Measurements from ENCODE around the gene NF1.
A peak's percentile ranks its signal among the peaks of the same experiment; 100 is the strongest.

The NF1 gene

DNA sequence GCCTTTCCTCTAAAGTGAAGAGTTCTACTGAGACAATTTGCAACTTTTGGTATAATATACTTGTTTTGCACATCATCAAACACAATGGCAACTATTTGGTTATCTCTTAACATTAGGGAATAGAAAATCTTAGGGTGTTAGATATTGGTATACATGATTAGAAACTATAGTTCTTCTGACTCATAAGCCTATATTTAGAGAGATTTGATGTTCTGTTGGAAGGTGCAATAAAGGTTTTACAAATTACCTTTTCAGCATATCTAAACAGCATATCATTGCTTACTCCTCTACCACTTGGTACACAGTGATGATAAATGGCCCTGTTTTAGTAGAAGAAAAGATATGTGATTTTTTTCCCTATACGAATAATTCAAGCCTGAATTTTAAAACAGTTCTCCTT lies 212.9 kb downstream of the NF1 start:
- peak overlapping the region; percentile 100 for H3K27ac ChIP-seq (ENCODE audit: low read depth, low read length)

DNA sequence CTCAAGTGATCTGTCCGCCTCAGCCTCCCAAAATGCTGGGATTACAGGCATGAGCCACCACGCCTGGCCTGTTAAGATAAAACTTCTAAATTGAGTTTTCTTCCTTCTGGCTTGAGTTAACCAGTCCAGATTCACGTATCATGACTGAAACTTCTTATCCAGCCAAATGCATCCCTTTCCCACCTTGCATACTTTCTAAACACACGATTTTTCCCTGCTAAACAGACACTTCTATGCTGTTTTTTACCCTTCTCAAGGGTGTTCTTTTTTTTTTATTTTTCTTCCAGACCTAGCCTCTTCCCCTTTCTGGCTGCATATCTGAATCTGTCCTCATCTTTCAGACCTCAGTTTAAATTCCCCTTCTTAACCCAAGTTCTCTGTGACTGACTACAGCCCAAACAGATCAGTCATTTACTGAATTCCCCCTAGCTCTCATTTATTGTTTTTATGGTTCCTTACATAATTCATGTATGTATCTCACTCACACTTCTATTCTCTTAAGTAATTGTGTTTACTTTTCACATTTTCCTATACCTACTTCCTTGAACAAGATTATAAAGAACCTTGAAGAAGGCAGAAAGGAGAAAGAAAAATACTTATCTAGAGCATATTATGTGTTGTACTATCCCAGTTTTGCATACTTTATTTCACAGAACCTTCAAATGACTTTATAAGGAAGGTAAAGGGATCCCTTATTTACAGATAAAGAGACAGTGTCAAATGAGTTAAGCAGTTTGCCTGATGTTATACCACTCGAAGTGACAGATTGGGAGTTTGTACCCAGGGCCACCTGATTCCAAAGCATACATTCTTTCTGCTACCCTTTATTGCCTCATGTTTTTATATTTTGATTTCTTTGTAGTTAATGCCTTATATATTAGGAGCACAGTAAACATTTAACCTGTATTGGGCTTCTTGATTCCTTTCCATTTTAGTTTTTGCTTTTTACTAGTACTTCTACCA lies 213.9 kb downstream of the NF1 start:
- peak overlapping the region; percentile 72 for H3K9ac ChIP-seq (ENCODE audit: low read length)
- peak overlapping the region; percentile 100 for H3K27ac ChIP-seq (ENCODE audit: low read depth, low read length)
- H3K36me3 ChIP-seq (ENCODE audit: low read length), result peaks cover 32% of the 10 kb centered on the region
- H3K4me2 ChIP-seq (ENCODE audit: low read depth, low read length, poor library complexity, severe bottlenecking), result peak overlapping the region; percentile 100
- peaks cover 68% of the 10 kb centered on the region for H3F3A ChIP-seq (ENCODE audit: insufficient read depth)
- TF ChIP-seq EZH2phosphoT487 (conservative IDR thresholded peaks at IDR 0.05; ENCODE audit: low read length) (no peak), CTCF (IDR thresholded peaks at IDR 0.05; ENCODE audit: insufficient read depth, low read length, poor library complexity, severe bottlenecking) (no peak)
- H4K20me1 ChIP-seq (ENCODE audit: low read depth, low read length), result no peaks in the 10 kb centered on the region
- no peaks in the 10 kb centered on the region for H3K9me2 ChIP-seq (replicated peaks; ENCODE audit: insufficient read depth, low read length)
- H3K4me3 ChIP-seq (ENCODE audit: insufficient read depth, low read length, poor library complexity, severe bottlenecking), result peak overlapping the region; percentile 80
- no peaks in the 10 kb centered on the region for H3K27me3 ChIP-seq (ENCODE audit: low read length)
- H3K9me3 ChIP-seq (ENCODE audit: insufficient read depth, low read length), result no peaks in the 10 kb centered on the region
- peaks cover 83% of the 10 kb centered on the region for H3K79me2 ChIP-seq (ENCODE audit: insufficient read depth, low read length)
- no peak overlapping the region for H2AFZ ChIP-seq (ENCODE audit: low read depth, low read length, severe bottlenecking)

More for the DNA sequence above, 212.9 kb downstream of the NF1 start:
- H3K27me3 ChIP-seq (ENCODE audit: low read length), result no peaks in the 10 kb centered on the region
- H2AFZ ChIP-seq (ENCODE audit: low read depth, low read length, severe bottlenecking), result no peak overlapping the region
- TF ChIP-seq EZH2phosphoT487 (conservative IDR thresholded peaks at IDR 0.05; ENCODE audit: low read length), result no peak
- TF ChIP-seq CTCF (IDR thresholded peaks at IDR 0.05; ENCODE audit: insufficient read depth, low read length, poor library complexity, severe bottlenecking), result no peak
- H3F3A ChIP-seq (ENCODE audit: insufficient read depth), result peaks cover 65% of the 10 kb centered on the region
- H3K9ac ChIP-seq (ENCODE audit: low read length), result peak overlapping the region; percentile 72
- H3K79me2 ChIP-seq (ENCODE audit: insufficient read depth, low read length), result peaks cover 75% of the 10 kb centered on the region
- peaks cover 41% of the 10 kb centered on the region for H3K36me3 ChIP-seq (ENCODE audit: low read length)
- no peaks in the 10 kb centered on the region for H3K9me3 ChIP-seq (ENCODE audit: insufficient read depth, low read length)
- peak overlapping the region; percentile 5 for H3K4me3 ChIP-seq (ENCODE audit: insufficient read depth, low read length, poor library complexity, severe bottlenecking)
- no peaks in the 10 kb centered on the region for H4K20me1 ChIP-seq (ENCODE audit: low read depth, low read length)
- no peaks in the 10 kb centered on the region for H3K9me2 ChIP-seq (replicated peaks; ENCODE audit: insufficient read depth, low read length)
- H3K4me2 ChIP-seq (ENCODE audit: low read depth, low read length, poor library complexity, severe bottlenecking), result peak overlapping the region; percentile 100

DNA sequence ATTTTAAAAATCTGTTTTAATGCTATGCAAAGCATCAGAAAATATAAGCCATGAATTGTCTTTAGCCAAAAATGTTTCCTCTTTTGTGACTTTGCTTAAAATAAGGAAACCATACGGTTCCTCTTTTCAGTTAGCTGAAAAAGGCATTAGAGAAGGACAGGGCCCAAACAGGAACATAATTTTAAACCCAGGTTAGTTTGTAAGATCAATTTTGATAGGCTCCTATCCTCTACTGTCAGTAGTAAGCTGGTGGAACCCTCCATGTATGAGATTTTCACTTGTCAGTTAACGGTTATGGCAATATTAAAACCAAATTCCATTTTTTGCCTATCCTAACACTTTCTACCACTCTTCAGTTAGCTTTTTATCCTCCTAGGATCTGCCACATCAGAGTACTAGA lies 214.8 kb downstream of the NF1 start:
- peak overlapping the region; percentile 100 for H3K27ac ChIP-seq (ENCODE audit: low read depth, low read length)

More for the DNA sequence above, 214.8 kb downstream of the NF1 start:
- no peaks in the 10 kb centered on the region for H3K9me3 ChIP-seq (ENCODE audit: insufficient read depth, low read length)
- peaks cover 84% of the 10 kb centered on the region for H3K79me2 ChIP-seq (ENCODE audit: insufficient read depth, low read length)
- peak overlapping the region; percentile 80 for H3K4me3 ChIP-seq (ENCODE audit: insufficient read depth, low read length, poor library complexity, severe bottlenecking)
- peak overlapping the region; percentile 100 for H3K4me2 ChIP-seq (ENCODE audit: low read depth, low read length, poor library complexity, severe bottlenecking)
- no peaks in the 10 kb centered on the region for H3K27me3 ChIP-seq (ENCODE audit: low read length)
- peaks cover 72% of the 10 kb centered on the region for H3F3A ChIP-seq (ENCODE audit: insufficient read depth)
- no peak overlapping the region for H2AFZ ChIP-seq (ENCODE audit: low read depth, low read length, severe bottlenecking)
- no peak for TF ChIP-seq EZH2phosphoT487 (conservative IDR thresholded peaks at IDR 0.05; ENCODE audit: low read length)
- no peak for TF ChIP-seq CTCF (IDR thresholded peaks at IDR 0.05; ENCODE audit: insufficient read depth, low read length, poor library complexity, severe bottlenecking)
- peak overlapping the region; percentile 72 for H3K9ac ChIP-seq (ENCODE audit: low read length)
- no peaks in the 10 kb centered on the region for H3K9me2 ChIP-seq (replicated peaks; ENCODE audit: insufficient read depth, low read length)
- H4K20me1 ChIP-seq (ENCODE audit: low read depth, low read length), result no peaks in the 10 kb centered on the region
- H3K36me3 ChIP-seq (ENCODE audit: low read length), result peaks cover 24% of the 10 kb centered on the region

All from SU-DHL-6 (cell line).